K562 (cell line): Measurements from ENCODE around the gene FOXL3. TPM values are rescaled to one million over a fixed set of nuclear protein-coding genes. Genes with fewer than 3 reads are reported as not detected.

ENCODE experiments used
- CBX8 ChIP-seq: fragments of 200-600 bp; sonication (generic); IDR thresholded peaks from 2 replicates; pipeline ENCODE4 v1.6.1; 2012; ENCODE audit warnings: borderline replicate concordance, mixed run types, low read depth, mild to moderate bottlenecking, moderate library complexity, mixed read lengths, low read length, control low read depth, inconsistent platforms; ENCODE audit not compliant: poor library complexity, severe bottlenecking; ENCODE audit errors: extremely low read depth
- ESRRB ChIP-seq: fragments of 250-450 bp; sonication (Bioruptor Pico); IDR thresholded peaks from 2 replicates; pipeline ENCODE4 v1.5.0; 2020; ENCODE audit warnings: mild to moderate bottlenecking, moderate library complexity, borderline replicate concordance
- HIVEP1 ChIP-seq: fragments of 250-450 bp; sonication (Bioruptor Pico); IDR thresholded peaks from 2 replicates; pipeline ENCODE4 v1.4.0; 2020; ENCODE audit warnings: mild to moderate bottlenecking
- HLTF ChIP-seq: fragments of 450-650 bp; IDR thresholded peaks from 2 replicates; pipeline ENCODE4 v1.6.1; 2016
- KAT7 ChIP-seq: sonication (generic); formaldehyde crosslinking; IDR thresholded peaks from 2 replicates; pipeline ENCODE4 v1.8.0; 2022; ENCODE audit warnings: missing genetic modification reagents, mild to moderate bottlenecking, borderline replicate concordance
- KDM2B ChIP-seq: fragments of 250-450 bp; sonication (Bioruptor Pico); IDR thresholded peaks from 2 replicates; pipeline ENCODE4 v1.8.0; 2021; ENCODE audit warnings: mild to moderate bottlenecking, moderate library complexity
- NCOA6 ChIP-seq: fragments of 450-650 bp; IDR thresholded peaks from 2 replicates; pipeline ENCODE4 v1.6.1; 2017; ENCODE audit warnings: mild to moderate bottlenecking
- NR2F6 ChIP-seq: fragments of 450-650 bp; formaldehyde crosslinking; IDR thresholded peaks from 2 replicates; pipeline ENCODE4 v1.4.0; 2020; ENCODE audit warnings: mild to moderate bottlenecking
- RNF2 ChIP-seq: sonication (generic); IDR thresholded peaks from 2 replicates; pipeline ENCODE4 v1.6.1; 2016
- SIN3B ChIP-seq: fragments of 450-650 bp; IDR thresholded peaks from 2 replicates; pipeline ENCODE4 v1.6.1; 2017; ENCODE audit warnings: low read depth, mild to moderate bottlenecking, moderate library complexity
- SNAPC5 ChIP-seq: fragments of 250-450 bp; sonication (Bioruptor Pico); IDR thresholded peaks from 2 replicates; pipeline ENCODE4 v1.8.0; 2021; ENCODE audit warnings: moderate library complexity, mild to moderate bottlenecking, inconsistent platforms
- SREBF1 ChIP-seq: fragments of 150-350 bp; IDR thresholded peaks from 2 replicates; pipeline ENCODE4 v1.6.1; 2014; ENCODE audit warnings: antibody characterized with exemption, low read depth, low read length, borderline replicate concordance
- ZNF146 ChIP-seq: IDR thresholded peaks from one replicate; pipeline ENCODE4 v1.6.1; 2018; ENCODE audit warnings: missing compliant biosample characterization; ENCODE audit not compliant: unreplicated experiment
- ZNF586 ChIP-seq: fragments of 450-650 bp; formaldehyde crosslinking; conservative IDR thresholded peaks from 2 replicates; pipeline ENCODE4 v1.4.0; 2020; ENCODE audit warnings: mild to moderate bottlenecking, moderate library complexity
- polyA plus RNA-seq, 8 experiments: library from polyadenylated mRNA; depleted of rRNA in 4 of 8; stranded (reverse) in 5 of 8; unstranded in 3 of 8; fragments of >200 nt; fragmentation: Nextera tagmentation in 2 of 8; fragmentation: Illumina TruSeq in 1 of 8; extraction: Ambion mirVana in 2 of 8; extraction: Trizol in 1 of 8; gene quantifications; 2 replicates each; pipeline versions ENCODE4 v1.2.1 to v1.2.3, GENCODE V29; 2011 to 2014; ENCODE audit warnings: inconsistent platforms in 1 of 8, missing spikeins in 1 of 8
- total RNA-seq, 7 experiments: library from RNA; depleted of rRNA in 6 of 7; stranded (reverse); fragments of >200 nt in 6 of 7; fragmentation: Illumina TruSeq in 2 of 7; extraction: Trizol in 2 of 7; gene quantifications; 2 replicates each; pipeline versions ENCODE4 v1.2.1 to v1.2.3, GENCODE V29; 2011 to 2021; ENCODE audit warnings: low replicate concordance in 1 of 7
- TF ChIP-seq, protein P1 (sequence below): fragments of 450-650 bp; IDR thresholded peaks from 2 replicates; pipeline ENCODE4 v1.6.1; 2016; ENCODE audit warnings: mild to moderate bottlenecking, moderate library complexity
- TF ChIP-seq, protein P2 (sequence below), 2 experiments: fragments of 450-650 bp; IDR thresholded peaks; 2 replicates each; pipeline ENCODE4 v1.6.1; 2016

FOXL3 gene
- total and polyA plus RNA-seq, 9 of the 15 experiments (the other 6 are each of a cell fraction or from before 2014, with no cell fraction given): not detected

- TF ChIP-seq, protein P1, sequence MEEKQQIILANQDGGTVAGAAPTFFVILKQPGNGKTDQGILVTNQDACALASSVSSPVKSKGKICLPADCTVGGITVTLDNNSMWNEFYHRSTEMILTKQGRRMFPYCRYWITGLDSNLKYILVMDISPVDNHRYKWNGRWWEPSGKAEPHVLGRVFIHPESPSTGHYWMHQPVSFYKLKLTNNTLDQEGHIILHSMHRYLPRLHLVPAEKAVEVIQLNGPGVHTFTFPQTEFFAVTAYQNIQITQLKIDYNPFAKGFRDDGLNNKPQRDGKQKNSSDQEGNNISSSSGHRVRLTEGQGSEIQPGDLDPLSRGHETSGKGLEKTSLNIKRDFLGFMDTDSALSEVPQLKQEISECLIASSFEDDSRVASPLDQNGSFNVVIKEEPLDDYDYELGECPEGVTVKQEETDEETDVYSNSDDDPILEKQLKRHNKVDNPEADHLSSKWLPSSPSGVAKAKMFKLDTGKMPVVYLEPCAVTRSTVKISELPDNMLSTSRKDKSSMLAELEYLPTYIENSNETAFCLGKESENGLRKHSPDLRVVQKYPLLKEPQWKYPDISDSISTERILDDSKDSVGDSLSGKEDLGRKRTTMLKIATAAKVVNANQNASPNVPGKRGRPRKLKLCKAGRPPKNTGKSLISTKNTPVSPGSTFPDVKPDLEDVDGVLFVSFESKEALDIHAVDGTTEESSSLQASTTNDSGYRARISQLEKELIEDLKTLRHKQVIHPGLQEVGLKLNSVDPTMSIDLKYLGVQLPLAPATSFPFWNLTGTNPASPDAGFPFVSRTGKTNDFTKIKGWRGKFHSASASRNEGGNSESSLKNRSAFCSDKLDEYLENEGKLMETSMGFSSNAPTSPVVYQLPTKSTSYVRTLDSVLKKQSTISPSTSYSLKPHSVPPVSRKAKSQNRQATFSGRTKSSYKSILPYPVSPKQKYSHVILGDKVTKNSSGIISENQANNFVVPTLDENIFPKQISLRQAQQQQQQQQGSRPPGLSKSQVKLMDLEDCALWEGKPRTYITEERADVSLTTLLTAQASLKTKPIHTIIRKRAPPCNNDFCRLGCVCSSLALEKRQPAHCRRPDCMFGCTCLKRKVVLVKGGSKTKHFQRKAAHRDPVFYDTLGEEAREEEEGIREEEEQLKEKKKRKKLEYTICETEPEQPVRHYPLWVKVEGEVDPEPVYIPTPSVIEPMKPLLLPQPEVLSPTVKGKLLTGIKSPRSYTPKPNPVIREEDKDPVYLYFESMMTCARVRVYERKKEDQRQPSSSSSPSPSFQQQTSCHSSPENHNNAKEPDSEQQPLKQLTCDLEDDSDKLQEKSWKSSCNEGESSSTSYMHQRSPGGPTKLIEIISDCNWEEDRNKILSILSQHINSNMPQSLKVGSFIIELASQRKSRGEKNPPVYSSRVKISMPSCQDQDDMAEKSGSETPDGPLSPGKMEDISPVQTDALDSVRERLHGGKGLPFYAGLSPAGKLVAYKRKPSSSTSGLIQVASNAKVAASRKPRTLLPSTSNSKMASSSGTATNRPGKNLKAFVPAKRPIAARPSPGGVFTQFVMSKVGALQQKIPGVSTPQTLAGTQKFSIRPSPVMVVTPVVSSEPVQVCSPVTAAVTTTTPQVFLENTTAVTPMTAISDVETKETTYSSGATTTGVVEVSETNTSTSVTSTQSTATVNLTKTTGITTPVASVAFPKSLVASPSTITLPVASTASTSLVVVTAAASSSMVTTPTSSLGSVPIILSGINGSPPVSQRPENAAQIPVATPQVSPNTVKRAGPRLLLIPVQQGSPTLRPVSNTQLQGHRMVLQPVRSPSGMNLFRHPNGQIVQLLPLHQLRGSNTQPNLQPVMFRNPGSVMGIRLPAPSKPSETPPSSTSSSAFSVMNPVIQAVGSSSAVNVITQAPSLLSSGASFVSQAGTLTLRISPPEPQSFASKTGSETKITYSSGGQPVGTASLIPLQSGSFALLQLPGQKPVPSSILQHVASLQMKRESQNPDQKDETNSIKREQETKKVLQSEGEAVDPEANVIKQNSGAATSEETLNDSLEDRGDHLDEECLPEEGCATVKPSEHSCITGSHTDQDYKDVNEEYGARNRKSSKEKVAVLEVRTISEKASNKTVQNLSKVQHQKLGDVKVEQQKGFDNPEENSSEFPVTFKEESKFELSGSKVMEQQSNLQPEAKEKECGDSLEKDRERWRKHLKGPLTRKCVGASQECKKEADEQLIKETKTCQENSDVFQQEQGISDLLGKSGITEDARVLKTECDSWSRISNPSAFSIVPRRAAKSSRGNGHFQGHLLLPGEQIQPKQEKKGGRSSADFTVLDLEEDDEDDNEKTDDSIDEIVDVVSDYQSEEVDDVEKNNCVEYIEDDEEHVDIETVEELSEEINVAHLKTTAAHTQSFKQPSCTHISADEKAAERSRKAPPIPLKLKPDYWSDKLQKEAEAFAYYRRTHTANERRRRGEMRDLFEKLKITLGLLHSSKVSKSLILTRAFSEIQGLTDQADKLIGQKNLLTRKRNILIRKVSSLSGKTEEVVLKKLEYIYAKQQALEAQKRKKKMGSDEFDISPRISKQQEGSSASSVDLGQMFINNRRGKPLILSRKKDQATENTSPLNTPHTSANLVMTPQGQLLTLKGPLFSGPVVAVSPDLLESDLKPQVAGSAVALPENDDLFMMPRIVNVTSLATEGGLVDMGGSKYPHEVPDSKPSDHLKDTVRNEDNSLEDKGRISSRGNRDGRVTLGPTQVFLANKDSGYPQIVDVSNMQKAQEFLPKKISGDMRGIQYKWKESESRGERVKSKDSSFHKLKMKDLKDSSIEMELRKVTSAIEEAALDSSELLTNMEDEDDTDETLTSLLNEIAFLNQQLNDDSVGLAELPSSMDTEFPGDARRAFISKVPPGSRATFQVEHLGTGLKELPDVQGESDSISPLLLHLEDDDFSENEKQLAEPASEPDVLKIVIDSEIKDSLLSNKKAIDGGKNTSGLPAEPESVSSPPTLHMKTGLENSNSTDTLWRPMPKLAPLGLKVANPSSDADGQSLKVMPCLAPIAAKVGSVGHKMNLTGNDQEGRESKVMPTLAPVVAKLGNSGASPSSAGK: peak; percentile 87
- TF ChIP-seq HIVEP1 (CRISPR knock-in tag) (no peak), ZNF586 (no peak), RNF2 (no peak), KDM2B (peak; percentile 75; the same call in 1 of the 2 replicates), CBX8 (no peak), ESRRB (no peak), SREBF1 (no peak), KAT7 (CRISPR knock-in tag) (no peak), SNAPC5 (CRISPR knock-in tag) (no peak), SIN3B (0 out of 2 replicates have a peak, but pooled peaks have one; percentile 31), ZNF146 (CRISPR knock-in tag) (no peak), NCOA6 (no peak), HLTF (no peak), NR2F6 (no peak)
- TF ChIP-seq, protein P2, sequence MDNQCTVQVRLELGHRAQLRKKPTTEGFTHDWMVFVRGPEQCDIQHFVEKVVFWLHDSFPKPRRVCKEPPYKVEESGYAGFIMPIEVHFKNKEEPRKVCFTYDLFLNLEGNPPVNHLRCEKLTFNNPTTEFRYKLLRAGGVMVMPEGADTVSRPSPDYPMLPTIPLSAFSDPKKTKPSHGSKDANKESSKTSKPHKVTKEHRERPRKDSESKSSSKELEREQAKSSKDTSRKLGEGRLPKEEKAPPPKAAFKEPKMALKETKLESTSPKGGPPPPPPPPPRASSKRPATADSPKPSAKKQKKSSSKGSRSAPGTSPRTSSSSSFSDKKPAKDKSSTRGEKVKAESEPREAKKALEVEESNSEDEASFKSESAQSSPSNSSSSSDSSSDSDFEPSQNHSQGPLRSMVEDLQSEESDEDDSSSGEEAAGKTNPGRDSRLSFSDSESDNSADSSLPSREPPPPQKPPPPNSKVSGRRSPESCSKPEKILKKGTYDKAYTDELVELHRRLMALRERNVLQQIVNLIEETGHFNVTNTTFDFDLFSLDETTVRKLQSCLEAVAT (IDR thresholded peaks at IDR 0.05): no peak
Observed at GRCh38 chr7:332646-333392, 42.8 kb downstream of the FOXL3 start (continued).
